CD4-positive, alpha-beta memory T cell (primary cell): ENCODE results near the gene SLC44A5. TPM values are rescaled to one million over a fixed set of nuclear protein-coding genes. Genes with fewer than 3 reads are reported as not detected.

Experiments used
- CTCF ChIA-PET: fragments of 350-600 bp; sonication (Branson Sonifier 250); formaldehyde crosslinking; loops from one replicate; lab custom pipeline; 2021; ENCODE audit warnings: inconsistent platforms; ENCODE audit not compliant: partially characterized antibody; lab: Charles Lee
- POLR2A ChIA-PET: fragments of 350-600 bp; sonication (Branson Sonifier 250); formaldehyde crosslinking; loops from one replicate; lab custom pipeline; 2021; ENCODE audit not compliant: partially characterized antibody; lab: Charles Lee
- DNase-seq, 5 donors: peaks; one replicate each; pipeline versions ENCODE4 v3.0.0 to v3.0.0-alpha.2; 2020 to 2022; ENCODE audit warnings: mixed read lengths in 1 of 5
- H3K27ac ChIP-seq: one replicate; pipeline ENCODE4 v1.7.0; 2013; ENCODE audit warnings: low read depth, low read length
- H3K27me3 ChIP-seq: 2 replicates; pipeline ENCODE4 v1.7.0; 2013; ENCODE audit warnings: mild to moderate bottlenecking, low read length, moderate library complexity; ENCODE audit not compliant: insufficient read depth
- H3K36me3 ChIP-seq: 2 replicates; pipeline ENCODE4 v1.7.0; 2013; ENCODE audit warnings: mild to moderate bottlenecking, low read length, moderate library complexity; ENCODE audit not compliant: insufficient read depth
- H3K4me1 ChIP-seq: 2 replicates; pipeline ENCODE4 v1.7.0; 2013; ENCODE audit warnings: mild to moderate bottlenecking, low read length, moderate library complexity; ENCODE audit not compliant: insufficient read depth
- H3K4me3 ChIP-seq, 2 donors: one replicate each; pipeline ENCODE4 v1.7.0; 2013; ENCODE audit warnings: low read length in 2 of 2, mild to moderate bottlenecking in 1 of 2
- H3K9me3 ChIP-seq, 2 donors: one replicate each; pipeline ENCODE4 v1.7.0; 2013; ENCODE audit warnings: low read length in 2 of 2, control low read depth in 1 of 2; ENCODE audit not compliant: control insufficient read depth in 1 of 2
- H3K27ac Mint-ChIP-seq, 7 donors: one replicate each; pipeline ENCODE4 v1.8.0; 2020 to 2021; ENCODE audit warnings: mixed read lengths in 7 of 7, mild to moderate bottlenecking in 6 of 7, inconsistent platforms in 3 of 7, moderate library complexity in 3 of 7
- H3K27me3 Mint-ChIP-seq, 2 donors: one replicate each; pipeline ENCODE4 v1.8.0; 2020 to 2021; ENCODE audit warnings: mixed read lengths in 2 of 2
- H3K36me3 Mint-ChIP-seq, 2 donors: one replicate each; pipeline ENCODE4 v1.8.0; 2020 to 2021; ENCODE audit warnings: mixed read lengths in 2 of 2, inconsistent platforms in 1 of 2, mild to moderate bottlenecking in 1 of 2
- H3K4me1 Mint-ChIP-seq, 4 donors: one replicate each; pipeline ENCODE4 v1.8.0; 2020 to 2021; ENCODE audit warnings: mixed read lengths in 4 of 4, mild to moderate bottlenecking in 1 of 4
- H3K4me3 Mint-ChIP-seq, 8 donors: one replicate each; pipeline ENCODE4 v1.8.0; 2020 to 2021; ENCODE audit warnings: mixed read lengths in 8 of 8, mild to moderate bottlenecking in 7 of 8, moderate library complexity in 6 of 8, inconsistent platforms in 3 of 8
- H3K9me3 Mint-ChIP-seq, 8 donors: one replicate each; pipeline ENCODE4 v1.8.0; 2020 to 2021; ENCODE audit warnings: mixed read lengths in 8 of 8, mild to moderate bottlenecking in 5 of 8, inconsistent platforms in 3 of 8, moderate library complexity in 1 of 8
- intact Hi-C: fragments of 100-400 bp; cut with micrococcal nuclease; formaldehyde crosslinking; loops from one replicate; pipeline ENCODE4 v1.15.1; 2023
- polyA plus RNA-seq, 2 donors: library from polyadenylated mRNA; unstranded; fragments of 300-500 nt; fragmentation: Illumina TruSeq; gene quantifications; one replicate each; pipeline ENCODE4 v1.2.3, GENCODE V29; 2021
- total RNA-seq, 2 experiments: library from RNA; stranded (reverse); gene quantifications; one replicate each; pipeline ENCODE4 v1.2.3, GENCODE V29; 2021

SLC44A5 gene
- total and polyA plus RNA-seq, 4 experiments from 2014 or later, result 1.0 to 3.3 (median 3.0) TPM; not detected in 1

DNA sequence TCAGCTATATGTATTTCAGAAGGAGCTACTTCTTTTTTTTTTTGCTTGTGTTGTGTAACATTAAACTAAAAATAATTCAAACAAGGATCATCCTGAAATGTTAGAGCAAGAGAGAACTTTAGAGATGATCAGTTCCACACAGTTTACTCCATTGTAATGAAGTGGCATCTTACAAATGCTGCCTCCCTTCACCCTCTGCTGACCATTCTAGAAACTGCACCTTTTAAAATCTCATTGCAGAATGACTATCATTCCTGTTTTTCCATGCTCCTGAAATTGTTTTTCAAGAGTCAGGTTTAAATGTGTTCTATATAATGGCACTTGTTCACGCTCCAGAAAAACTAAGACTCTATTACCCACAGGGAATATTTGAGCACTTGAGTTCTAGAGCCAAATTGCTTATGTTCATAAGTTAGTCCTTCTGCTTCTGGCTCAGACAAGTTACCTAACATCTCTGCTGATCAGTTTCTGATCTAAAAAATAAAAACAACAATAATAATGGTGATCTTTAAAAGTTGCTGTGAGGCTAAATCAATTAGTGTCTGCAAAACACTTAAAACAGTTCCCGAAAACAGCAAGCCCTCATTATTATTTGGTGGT is 21.5 kb upstream of the SLC44A5 start:
- Mint-ChIP-seq H3K9me3 (peaks cover 0 to 1% (median 0%) of the 10 kb centered on the region in 8 donors), H3K27ac (no peak overlapping the region), H3K4me3 (no peak overlapping the region), H3K36me3 (no peaks in the 10 kb centered on the region), H3K4me1 (no peaks in the 10 kb centered on the region), H3K27me3 (peaks cover 8 to 9% of the 10 kb centered on the region in 2 donors)
- ChIA-PET CTCF (interaction anchor here (0.7 to 1.1 kb wide), 2 partner anchors 18 to 399 kb away, joined by 3 read pairs; no protein-coding TSS in a partner anchor), POLR2A (no interaction called here)
- H3K9me3 ChIP-seq, result no peaks in the 10 kb centered on the region
- H3K27ac ChIP-seq, result no peak overlapping the region
- peak in 1 of 5 donors; percentile 3 for DNase-seq
- H3K36me3 ChIP-seq, result no peaks in the 10 kb centered on the region
- H3K4me3 ChIP-seq, result no peak overlapping the region
- H3K27me3 ChIP-seq, result no peaks in the 10 kb centered on the region
- intact Hi-C loops, result no loop called here
- no peaks in the 10 kb centered on the region for H3K4me1 ChIP-seq

DNA sequence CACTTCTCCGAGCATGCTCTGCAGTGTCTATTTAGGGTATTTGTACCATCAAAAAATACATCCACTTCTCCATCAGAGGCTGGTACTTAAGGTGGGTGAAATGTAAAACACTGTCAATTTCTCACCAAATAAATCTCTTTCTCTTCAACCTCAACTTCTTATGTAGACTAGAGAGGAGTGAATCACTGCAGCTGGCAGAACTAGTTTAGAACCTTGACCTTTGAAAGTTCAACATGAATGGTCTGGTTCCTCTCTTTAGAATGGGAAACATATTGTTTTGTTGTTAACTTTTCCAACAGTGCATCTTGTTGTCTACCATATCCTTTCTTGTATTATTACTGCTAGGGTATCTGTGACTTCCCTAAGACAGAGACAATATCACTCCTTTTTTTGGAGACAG is 20.1 kb upstream of the SLC44A5 start:
- Mint-ChIP-seq H3K27ac (no peak overlapping the region), H3K36me3 (no peaks in the 10 kb centered on the region), H3K9me3 (no peaks in the 10 kb centered on the region), H3K4me3 (no peak overlapping the region), H3K27me3 (peaks cover 11 to 14% of the 10 kb centered on the region in 2 donors), H3K4me1 (no peaks in the 10 kb centered on the region)
- CTCF ChIA-PET, result interaction anchor here (1.1 kb wide), 1 partner anchor 398 kb away, joined by 3 read pairs; no protein-coding TSS in a partner anchor
- H3K27ac ChIP-seq, result no peak overlapping the region
- POLR2A ChIA-PET, result no interaction called here
- H3K9me3 ChIP-seq, result no peaks in the 10 kb centered on the region
- H3K4me3 ChIP-seq, result no peak overlapping the region
- H3K4me1 ChIP-seq, result no peaks in the 10 kb centered on the region
- no peaks in the 10 kb centered on the region for H3K27me3 ChIP-seq
- H3K36me3 ChIP-seq, result no peaks in the 10 kb centered on the region
- no peak for DNase-seq
- intact Hi-C loops, result no loop called here

GRCh38 chr1:75630004-75630594 is 19.2 kb upstream of the SLC44A5 start:
- no peaks in the 10 kb centered on the region for H3K9me3 ChIP-seq
- H3K4me3 ChIP-seq, result no peak overlapping the region
- Mint-ChIP-seq H3K27me3 (peaks cover 13 to 17% of the 10 kb centered on the region in 2 donors), H3K27ac (no peak overlapping the region), H3K36me3 (no peaks in the 10 kb centered on the region), H3K9me3 (peaks cover 0 to 2% (median 0%) of the 10 kb centered on the region in 8 donors), H3K4me3 (no peak overlapping the region), H3K4me1 (no peaks in the 10 kb centered on the region)
- CTCF ChIA-PET, result interaction anchor here (1.0 kb wide), 1 partner anchor 17 kb away, joined by 3 read pairs; no protein-coding TSS in a partner anchor
- intact Hi-C loops, result no loop called here
- no peaks in the 10 kb centered on the region for H3K4me1 ChIP-seq
- no peak overlapping the region for H3K27ac ChIP-seq
- H3K36me3 ChIP-seq, result no peaks in the 10 kb centered on the region
- POLR2A ChIA-PET, result no interaction called here
- H3K27me3 ChIP-seq, result no peaks in the 10 kb centered on the region
- DNase-seq, result no peak

GRCh38 chr1:75625795-75626194 is 14.9 kb upstream of the SLC44A5 start:
- ChIA-PET POLR2A (no interaction called here), CTCF (no interaction called here)
- DNase-seq, result no peak
- Histone ChIP-seq H3K36me3 (no peaks in the 10 kb centered on the region), H3K9me3 (no peaks in the 10 kb centered on the region), H3K27ac (no peak overlapping the region), H3K27me3 (no peaks in the 10 kb centered on the region), H3K4me3 (no peak overlapping the region), H3K4me1 (no peaks in the 10 kb centered on the region)
- intact Hi-C loops, result no loop called here
- no peak overlapping the region for H3K4me3 Mint-ChIP-seq
- H3K36me3 Mint-ChIP-seq, result no peaks in the 10 kb centered on the region
- no peaks in the 10 kb centered on the region for H3K4me1 Mint-ChIP-seq
- H3K27ac Mint-ChIP-seq, result no peak overlapping the region
- H3K9me3 Mint-ChIP-seq, result peaks cover 0 to 5% (median 0%) of the 10 kb centered on the region in 8 donors
- peaks cover 6 to 20% of the 10 kb centered on the region in 2 donors for H3K27me3 Mint-ChIP-seq

GRCh38 chr1:75618382-75618781 is 7.5 kb upstream of the SLC44A5 start:
- H3K4me3 ChIP-seq, result no peak overlapping the region
- no peak for DNase-seq
- no peaks in the 10 kb centered on the region for H3K36me3 ChIP-seq
- Mint-ChIP-seq H3K4me3 (no peak overlapping the region), H3K4me1 (peaks cover 16 to 26% (median 19%) of the 10 kb centered on the region in 4 donors), H3K9me3 (peaks cover 0 to 5% (median 0%) of the 10 kb centered on the region in 8 donors), H3K36me3 (peaks cover 0 to 2% of the 10 kb centered on the region in 2 donors), H3K27me3 (peaks cover 41 to 45% of the 10 kb centered on the region in 2 donors), H3K27ac (no peak overlapping the region)
- POLR2A ChIA-PET, result no interaction called here
- H3K27me3 ChIP-seq, result peaks cover 24% of the 10 kb centered on the region
- CTCF ChIA-PET, result no interaction called here
- intact Hi-C loops, result no loop called here
- no peak overlapping the region for H3K27ac ChIP-seq
- no peaks in the 10 kb centered on the region for H3K9me3 ChIP-seq
- H3K4me1 ChIP-seq, result peaks cover 22% of the 10 kb centered on the region

DNA sequence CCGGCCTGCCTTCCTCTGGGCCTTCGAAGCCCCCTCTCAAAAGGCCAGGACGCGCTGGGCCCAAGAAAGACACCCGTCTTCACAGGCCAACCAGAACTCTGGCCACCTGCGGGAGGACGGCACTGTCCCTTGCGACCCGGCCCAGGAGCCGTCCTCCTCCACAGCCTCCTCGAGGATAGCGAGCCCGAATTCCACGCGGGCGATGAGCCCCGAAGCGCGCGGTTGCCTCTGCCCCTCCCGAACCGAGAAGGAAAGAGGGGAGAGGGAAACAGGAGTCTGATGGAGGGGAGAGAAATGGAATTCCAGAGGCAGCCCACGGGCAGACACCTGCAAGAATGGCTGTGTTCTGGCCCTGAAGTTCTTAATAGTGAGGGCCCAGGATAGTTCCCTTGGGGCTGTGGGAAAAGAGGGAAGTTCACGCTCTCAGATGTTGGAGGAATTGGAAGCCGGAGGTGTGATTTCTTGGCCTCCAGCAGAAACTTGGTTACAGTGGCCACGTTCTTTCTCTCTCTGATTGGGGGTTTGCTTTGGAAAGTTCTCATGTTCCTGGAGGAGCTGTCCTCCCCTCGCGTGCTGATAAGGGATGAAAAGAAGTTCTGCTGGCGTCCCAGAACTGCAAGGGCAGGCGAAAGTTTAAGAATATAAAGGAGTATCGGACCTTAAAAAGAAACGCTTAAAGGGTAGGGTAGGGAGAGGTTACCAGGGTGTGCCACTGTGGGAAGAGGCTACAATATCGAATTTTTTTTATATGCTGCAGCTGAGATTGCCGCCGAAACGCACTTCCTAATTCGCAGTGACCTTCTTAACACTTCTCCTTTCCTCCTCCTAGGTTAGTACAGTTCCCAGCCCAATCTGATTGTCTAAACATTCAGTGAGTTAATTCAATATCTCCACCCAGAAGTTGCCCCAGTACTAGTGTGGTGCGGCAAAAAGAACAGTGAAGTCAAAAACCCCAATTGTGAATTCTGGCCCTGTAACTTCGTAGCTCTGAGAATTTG is 5.8 kb upstream of the SLC44A5 start:
- peaks cover 0 to 9% (median 0%) of the 10 kb centered on the region in 8 donors for H3K9me3 Mint-ChIP-seq
- H3K4me3 Mint-ChIP-seq, result peak overlapping the region; percentile 14 to 80 (median 66)
- H3K4me1 ChIP-seq, result peaks cover 22% of the 10 kb centered on the region
- no peak overlapping the region for H3K27ac ChIP-seq
- peaks cover 48 to 55% of the 10 kb centered on the region in 2 donors for H3K27me3 Mint-ChIP-seq
- intact Hi-C loops, result no loop called here
- no peak overlapping the region for H3K4me3 ChIP-seq
- H3K36me3 Mint-ChIP-seq, result peaks cover 0 to 2% of the 10 kb centered on the region in 2 donors
- ChIA-PET POLR2A (interaction anchor here (1.3 kb wide), 1 partner anchor 12 kb away, joined by 3 read pairs; no protein-coding TSS in a partner anchor), CTCF (no interaction called here)
- no peaks in the 10 kb centered on the region for H3K36me3 ChIP-seq
- no peak overlapping the region for H3K27ac Mint-ChIP-seq
- H3K4me1 Mint-ChIP-seq, result peaks cover 16 to 26% (median 19%) of the 10 kb centered on the region in 4 donors
- no peaks in the 10 kb centered on the region for H3K9me3 ChIP-seq
- no peak for DNase-seq
- H3K27me3 ChIP-seq, result peaks cover 24% of the 10 kb centered on the region
